BLaER1 treated with 17β-estradiol and CSF1 and Interleukin-3, amounts not matched to agents 10 nM and 100 nM (cell line): ENCODE measurements around the gene PPP2R2D.

ENCODE experiments used
- H3K27ac ChIP-seq, 11 experiments: shearing (Covaris generic); formaldehyde crosslinking; 2 replicates each; pipeline ENCODE4 v1.8.1; 2022
- H3K27me3 ChIP-seq, 11 experiments: shearing (Covaris generic); formaldehyde crosslinking; 2 replicates each; pipeline ENCODE4 v1.8.1; 2022
- H3K36me3 ChIP-seq, 11 experiments: shearing (Covaris generic); formaldehyde crosslinking; 2 replicates each; pipeline ENCODE4 v1.8.1; 2022
- H3K4me1 ChIP-seq, 10 experiments: shearing (Covaris generic); formaldehyde crosslinking; 2 replicates each; pipeline ENCODE4 v1.8.1; 2022
- H3K4me2 ChIP-seq, 11 experiments: shearing (Covaris generic); formaldehyde crosslinking; 2 replicates each; pipeline ENCODE4 v1.8.1; 2022
- H3K4me3 ChIP-seq, 10 experiments: shearing (Covaris generic); formaldehyde crosslinking; 2 replicates each; pipeline ENCODE4 v1.8.1; 2022
- H3K9ac ChIP-seq, 11 experiments: shearing (Covaris generic); formaldehyde crosslinking; 2 replicates each; pipeline ENCODE4 v1.8.1; 2022
- H3K9me3 ChIP-seq, 11 experiments: shearing (Covaris generic); formaldehyde crosslinking; replicated peaks in 1 of 11; 2 replicates each; pipeline ENCODE4 v1.8.1; 2022
- H4K20me1 ChIP-seq, 11 experiments: shearing (Covaris generic); formaldehyde crosslinking; 2 replicates each; pipeline ENCODE4 v1.8.1; 2022
- Cebpa-rat ChIP-seq, 11 experiments: shearing (Covaris generic); IDR thresholded peaks; 2 replicates each; pipeline ENCODE4 v1.8.1; 2022

PPP2R2D gene

GRCh38 chr10:132004052-132004451 is 103.2 kb downstream of the PPP2R2D start:
- H3K9me3 ChIP-seq = peaks cover 6 to 14% (median 8%) of the 10 kb centered on the region in 11 experiments; a peak in 16 of 22 replicates
- H3K4me3 ChIP-seq = no peak overlapping the region
- no peaks in the 10 kb centered on the region; a peak in 1 of 22 replicates for H3K36me3 ChIP-seq
- no peak overlapping the region for H3K27ac ChIP-seq
- no peak overlapping the region for H3K9ac ChIP-seq
- H4K20me1 ChIP-seq = no peaks in the 10 kb centered on the region; a peak in 1 of 22 replicates
- no peaks in the 10 kb centered on the region for H3K27me3 ChIP-seq
- H3K4me1 ChIP-seq = peaks cover 0 to 5% (median 0%) of the 10 kb centered on the region in 10 experiments; a peak in 1 of 20 replicates
- H3K4me2 ChIP-seq = no peak overlapping the region
- TF ChIP-seq Cebpa-rat (IDR thresholded peaks at IDR 0.05) = no peak

- Histone ChIP-seq H3K4me3 (no peak overlapping the region), H4K20me1 (no peaks in the 10 kb centered on the region), H3K36me3 (no peaks in the 10 kb centered on the region; a peak in 1 of 22 replicates), H3K4me2 (no peak overlapping the region), H3K9me3 (peaks cover 6 to 14% (median 8%) of the 10 kb centered on the region in 11 experiments; a peak in 16 of 22 replicates), H3K4me1 (peaks cover 0 to 5% (median 0%) of the 10 kb centered on the region in 10 experiments; a peak in 1 of 20 replicates), H3K27ac (no peak overlapping the region), H3K27me3 (no peaks in the 10 kb centered on the region), H3K9ac (no peak overlapping the region)
- no peak for TF ChIP-seq Cebpa-rat (IDR thresholded peaks at IDR 0.05)
These were observed 104.3 kb downstream of the PPP2R2D start for GRCh38 chr10:132005147-132005546.

- no peak overlapping the region for H3K4me3 ChIP-seq
- no peak overlapping the region for H3K4me2 ChIP-seq
- no peak overlapping the region for H3K9ac ChIP-seq
- H3K4me1 ChIP-seq = peaks cover 0 to 5% (median 0%) of the 10 kb centered on the region in 10 experiments; a peak in 1 of 20 replicates
- TF ChIP-seq Cebpa-rat (IDR thresholded peaks at IDR 0.05) = no peak
- H3K36me3 ChIP-seq = no peaks in the 10 kb centered on the region; a peak in 1 of 22 replicates
- peaks cover 6 to 14% (median 8%) of the 10 kb centered on the region in 11 experiments; a peak in 16 of 22 replicates for H3K9me3 ChIP-seq
- no peaks in the 10 kb centered on the region for H3K27me3 ChIP-seq
- no peaks in the 10 kb centered on the region for H4K20me1 ChIP-seq
- no peak overlapping the region for H3K27ac ChIP-seq
These were observed 106.2 kb downstream of the PPP2R2D start for GRCh38 chr10:132006966-132007365.

- no peak overlapping the region for H3K27ac ChIP-seq
- no peaks in the 10 kb centered on the region for H4K20me1 ChIP-seq
- no peak overlapping the region for H3K9ac ChIP-seq
- H3K4me2 ChIP-seq = no peak overlapping the region
- no peaks in the 10 kb centered on the region; a peak in 1 of 22 replicates for H3K36me3 ChIP-seq
- peaks cover 6 to 14% (median 8%) of the 10 kb centered on the region in 11 experiments; a peak in 16 of 22 replicates for H3K9me3 ChIP-seq
- H3K4me1 ChIP-seq = peaks cover 0 to 5% (median 0%) of the 10 kb centered on the region in 10 experiments; a peak in 1 of 20 replicates
- H3K27me3 ChIP-seq = no peaks in the 10 kb centered on the region
- no peak for TF ChIP-seq Cebpa-rat (IDR thresholded peaks at IDR 0.05)
- no peak overlapping the region for H3K4me3 ChIP-seq
These were observed 106.9 kb downstream of the PPP2R2D start for GRCh38 chr10:132007681-132008080.
